Breast epithelium (tissue), 4 donors: Measurements from ENCODE around the gene GPR83. TPM values are rescaled to one million over a fixed set of nuclear protein-coding genes. Genes with fewer than 3 reads are reported as not detected.

ENCODE experiments used
- DNase-seq, 2 donors: peaks; one replicate each; pipeline ENCODE4 v3.0.0-alpha.2; 2019; ENCODE audit warnings: low spot score in 2 of 2
- H3K27ac ChIP-seq, 2 donors: fragments of 200-600 bp; sonication (generic) in 1 of 2; one replicate each; pipeline ENCODE4 v1.5.1; 2016 to 2019; ENCODE audit warnings: mild to moderate bottlenecking in 1 of 2
- H3K27me3 ChIP-seq, 2 donors: fragments of 200-600 bp; sonication (generic) in 1 of 2; one replicate each; pipeline versions ENCODE4 v1.5.1 to v1.6.0; 2017 to 2019; ENCODE audit warnings: control low read depth in 1 of 2, mild to moderate bottlenecking in 1 of 2
- H3K36me3 ChIP-seq: fragments of 200-600 bp; one replicate; pipeline ENCODE4 v1.5.1; 2019
- H3K4me1 ChIP-seq, 2 donors: fragments of 200-600 bp; sonication (generic); one replicate each; pipeline ENCODE4 v1.5.1; 2016 to 2019; ENCODE audit warnings: control low read depth in 1 of 2
- H3K4me3 ChIP-seq, 3 donors: fragments of 200-600 bp; sonication (generic); 1 replicate in 2 of 3; 2 replicates in 1 of 3; pipeline ENCODE4 v1.5.1; 2016 to 2019; ENCODE audit warnings: mild to moderate bottlenecking in 3 of 3, moderate library complexity in 2 of 3
- H3K9me3 ChIP-seq, 2 donors: fragments of 200-600 bp; sonication (generic) in 1 of 2; one replicate each; pipeline ENCODE4 v1.5.1; 2016 to 2019; ENCODE audit warnings: control low read depth in 1 of 2
- CTCF ChIP-seq, 3 donors: fragments of 450-650 bp; IDR thresholded peaks; one replicate each; pipeline ENCODE4 v1.5.1; 2016 to 2017; ENCODE audit warnings: antibody characterized with exemption in 3 of 3, mild to moderate bottlenecking in 3 of 3, moderate library complexity in 3 of 3
- POLR2A ChIP-seq: fragments of 450-650 bp; IDR thresholded peaks from one replicate; pipeline ENCODE4 v1.6.1; 2016; ENCODE audit warnings: antibody characterized with exemption, mild to moderate bottlenecking, moderate library complexity
- POLR2AphosphoS5 ChIP-seq, 3 donors: sonication (generic); formaldehyde crosslinking; IDR thresholded peaks; one replicate each; pipeline ENCODE4 v1.6.1; 2017; ENCODE audit warnings: antibody characterized with exemption in 3 of 3
- intact Hi-C: fragments of 100-400 bp; cut with DNase I; formaldehyde crosslinking; loops from one replicate; pipeline ENCODE4 v1.15.1; 2023; ENCODE audit warnings: low total_unique reads
- total RNA-seq, 3 donors: library from RNA; depleted of rRNA; stranded (reverse); fragments of >200 nt; gene quantifications; one replicate each; pipeline ENCODE4 v1.1.0, GENCODE V29; 2016

GPR83 gene
- total RNA-seq, 3 donors from 2014 or later, result 0.15 to 3.3 TPM; not detected in 1

GRCh38 chr11:94418123-94418765, 17.0 kb upstream of the GPR83 start:
- Histone ChIP-seq H3K36me3 (peaks cover 5% of the 10 kb centered on the region), H3K4me3 (no peak overlapping the region), H3K27me3 (no peaks in the 10 kb centered on the region), H3K27ac (no peak overlapping the region), H3K9me3 (no peaks in the 10 kb centered on the region), H3K4me1 (no peaks in the 10 kb centered on the region)
- intact Hi-C loops, result no loop called here
- TF ChIP-seq POLR2AphosphoS5 (IDR thresholded peaks at IDR 0.05), result no peak
- no peak for TF ChIP-seq POLR2A
- TF ChIP-seq CTCF (IDR thresholded peaks at IDR 0.05), result no peak
- DNase-seq, result no peak

- no peaks in the 10 kb centered on the region for H3K4me1 ChIP-seq
- no peaks in the 10 kb centered on the region for H3K27me3 ChIP-seq
- no peak overlapping the region for H3K27ac ChIP-seq
- no peaks in the 10 kb centered on the region for H3K9me3 ChIP-seq
- TF ChIP-seq POLR2AphosphoS5 (IDR thresholded peaks at IDR 0.05) (no peak), POLR2A (no peak), CTCF (IDR thresholded peaks at IDR 0.05) (peak in 2 of 3 donors; percentile 28 to 43)
- peaks cover 5% of the 10 kb centered on the region for H3K36me3 ChIP-seq
- intact Hi-C loops, result no loop called here
- no peak overlapping the region for H3K4me3 ChIP-seq
- no peak for DNase-seq
Observed at GRCh38 chr11:94417386-94417987, 16.3 kb upstream of the GPR83 start.

- TF ChIP-seq POLR2AphosphoS5 (IDR thresholded peaks at IDR 0.05) (no peak), POLR2A (no peak), CTCF (IDR thresholded peaks at IDR 0.05) (no peak)
- Histone ChIP-seq H3K4me1 (no peaks in the 10 kb centered on the region), H3K27ac (no peak overlapping the region), H3K27me3 (peaks cover 0 to 16% of the 10 kb centered on the region in 2 donors), H3K9me3 (no peaks in the 10 kb centered on the region), H3K4me3 (no peak overlapping the region), H3K36me3 (no peaks in the 10 kb centered on the region)
- DNase-seq, result no peak
- intact Hi-C loops, result no loop called here
Observed at GRCh38 chr11:94405062-94405833, 4.0 kb upstream of the GPR83 start.

- Histone ChIP-seq H3K27ac (no peak overlapping the region), H3K9me3 (no peaks in the 10 kb centered on the region), H3K4me1 (no peaks in the 10 kb centered on the region), H3K4me3 (no peak overlapping the region), H3K36me3 (no peaks in the 10 kb centered on the region), H3K27me3 (peaks cover 0 to 33% of the 10 kb centered on the region in 2 donors)
- TF ChIP-seq CTCF (IDR thresholded peaks at IDR 0.05), result no peak
- TF ChIP-seq POLR2AphosphoS5 (IDR thresholded peaks at IDR 0.05), result no peak
- TF ChIP-seq POLR2A, result no peak
- DNase-seq, result no peak
- intact Hi-C loops, result no loop called here
Observed at GRCh38 chr11:94402355-94402754, 1.1 kb upstream of the GPR83 start.

GRCh38 chr11:94401773-94402265, 600 bp upstream of the GPR83 start:
- no peak overlapping the region for H3K27ac ChIP-seq
- DNase-seq, result no peak
- intact Hi-C loops, result no loop called here
- peak overlapping the region; percentile 5 to 60 (median 32) for H3K4me3 ChIP-seq
- no peaks in the 10 kb centered on the region for H3K9me3 ChIP-seq
- H3K27me3 ChIP-seq, result peaks cover 0 to 33% of the 10 kb centered on the region in 2 donors
- TF ChIP-seq POLR2A (no peak), POLR2AphosphoS5 (IDR thresholded peaks at IDR 0.05) (no peak), CTCF (IDR thresholded peaks at IDR 0.05) (no peak)
- no peaks in the 10 kb centered on the region for H3K4me1 ChIP-seq
- H3K36me3 ChIP-seq, result no peaks in the 10 kb centered on the region
